Measurements from ENCODE around the gene TRAF3IP1. TPM values are rescaled to one million over a fixed set of nuclear protein-coding genes. Genes with fewer than 3 reads are reported as not detected.

Gene TRAF3IP1
- total RNA-seq, 6 donors from 2014 or later = 14.0 to 26.8 (median 18.8) TPM

GRCh38 chr2:238339395-238339780 lies 19.1 kb downstream of the TRAF3IP1 start:
- 92 to 93% methylated on average over 5 to 11 of the region's 11 CpGs for WGBS, 2 donors
- DNase-seq (no peak), ATAC-seq (ENCODE audit: low FRiP score in 2 of 2) (no peak)

GRCh38 chr2:238339814-238340213 lies 19.5 kb downstream of the TRAF3IP1 start:
- ATAC-seq (ENCODE audit: low FRiP score in 2 of 2) = no peak

More at GRCh38 chr2:238339395-238339780, 19.1 kb downstream of the TRAF3IP1 start:
- H3K4me3 ChIP-seq = no peak overlapping the region
- H3K27ac ChIP-seq = no peak overlapping the region
- H3K27me3 ChIP-seq = no peaks in the 10 kb centered on the region
- no peaks in the 10 kb centered on the region for H3K9me3 ChIP-seq
- H3K4me1 ChIP-seq = no peaks in the 10 kb centered on the region
- no peak for TF ChIP-seq EP300 (IDR thresholded peaks at IDR 0.05)
- TF ChIP-seq POLR2AphosphoS5 (IDR thresholded peaks at IDR 0.05) = no peak
- no peak for TF ChIP-seq CTCF (IDR thresholded peaks at IDR 0.05)
- TF ChIP-seq POLR2A (IDR thresholded peaks at IDR 0.05) = no peak
- H3K36me3 ChIP-seq = peaks cover 0 to 19% (median 11%) of the 10 kb centered on the region in 4 donors

GRCh38 chr2:238341536-238341935 lies 21.2 kb downstream of the TRAF3IP1 start:
- ATAC-seq (ENCODE audit: low FRiP score in 2 of 2) (no peak), DNase-seq (no peak)
- Histone ChIP-seq H3K4me3 (no peak overlapping the region), H3K4me1 (no peaks in the 10 kb centered on the region), H3K27ac (no peak overlapping the region), H3K27me3 (no peaks in the 10 kb centered on the region), H3K36me3 (peaks cover 0 to 25% (median 9%) of the 10 kb centered on the region in 4 donors), H3K9me3 (no peaks in the 10 kb centered on the region)
- 91 to 95% methylated on average over 9 of the region's 9 CpGs for WGBS, 2 donors
- no peak for TF ChIP-seq POLR2A (IDR thresholded peaks at IDR 0.05)
- no peak for TF ChIP-seq EP300 (IDR thresholded peaks at IDR 0.05)
- no peak for TF ChIP-seq CTCF (IDR thresholded peaks at IDR 0.05)
- no peak for TF ChIP-seq POLR2AphosphoS5 (IDR thresholded peaks at IDR 0.05)

More at GRCh38 chr2:238339814-238340213, 19.5 kb downstream of the TRAF3IP1 start:
- Histone ChIP-seq H3K9me3 (no peaks in the 10 kb centered on the region), H3K4me1 (no peaks in the 10 kb centered on the region), H3K27ac (no peak overlapping the region), H3K4me3 (no peak overlapping the region), H3K36me3 (peaks cover 0 to 19% (median 12%) of the 10 kb centered on the region in 4 donors), H3K27me3 (no peaks in the 10 kb centered on the region)
- DNase-seq = no peak
- WGBS, 2 donors = 83 to 89% methylated on average over 8 to 11 of the region's 11 CpGs
- TF ChIP-seq EP300 (IDR thresholded peaks at IDR 0.05) = no peak
- no peak for TF ChIP-seq POLR2AphosphoS5 (IDR thresholded peaks at IDR 0.05)
- no peak for TF ChIP-seq CTCF (IDR thresholded peaks at IDR 0.05)
- no peak for TF ChIP-seq POLR2A (IDR thresholded peaks at IDR 0.05)

GRCh38 chr2:238344035-238344434 lies 23.7 kb downstream of the TRAF3IP1 start:
- ATAC-seq (ENCODE audit: low FRiP score in 2 of 2) (peak in 1 of 2 donors; percentile 14), DNase-seq (no peak)
- H3K36me3 ChIP-seq = peaks cover 0 to 26% (median 13%) of the 10 kb centered on the region in 4 donors
- no peaks in the 10 kb centered on the region for H3K27me3 ChIP-seq
- H3K4me3 ChIP-seq = no peak overlapping the region
- H3K9me3 ChIP-seq = no peaks in the 10 kb centered on the region
- no peak for TF ChIP-seq POLR2A (IDR thresholded peaks at IDR 0.05)
- no peak for TF ChIP-seq POLR2AphosphoS5 (IDR thresholded peaks at IDR 0.05)
- no peak for TF ChIP-seq CTCF (IDR thresholded peaks at IDR 0.05)
- TF ChIP-seq EP300 (IDR thresholded peaks at IDR 0.05) = no peak
- no peaks in the 10 kb centered on the region for H3K4me1 ChIP-seq
- 87 to 90% methylated on average over 3 of the region's 3 CpGs for WGBS, 2 donors
- H3K27ac ChIP-seq = no peak overlapping the region

- TF ChIP-seq EP300 (IDR thresholded peaks at IDR 0.05) (no peak), CTCF (IDR thresholded peaks at IDR 0.05) (no peak)
- H3K4me3 ChIP-seq = no peak overlapping the region
- no peaks in the 10 kb centered on the region for H3K4me1 ChIP-seq
- ATAC-seq (ENCODE audit: low FRiP score in 2 of 2) (no peak), DNase-seq (no peak)
- peaks cover 0 to 28% (median 13%) of the 10 kb centered on the region in 4 donors for H3K36me3 ChIP-seq
- WGBS, 2 donors = 91 to 94% methylated on average over 9 to 10 of the region's 10 CpGs
- no peaks in the 10 kb centered on the region for H3K27me3 ChIP-seq
- no peak overlapping the region for H3K27ac ChIP-seq
- H3K9me3 ChIP-seq = no peaks in the 10 kb centered on the region
Observed at GRCh38 chr2:238344517-238344916, 24.2 kb downstream of the TRAF3IP1 start.
